GM19328 (cell line): ENCODE data around the gene NLRP12.
"Not testable (repeated sequence)": the region's sequence is repeated elsewhere in the genome, so short reads cannot be mapped to it uniquely, and the experiment has no call there.

ENCODE experiments used
- ATAC-seq: cut with Tn5 transposase; IDR thresholded peaks from one replicate; pipeline ENCODE4 v1.9.1; 2021; ENCODE audit warnings: mild to moderate bottlenecking, moderate library complexity; ENCODE audit not compliant: unreplicated experiment

Gene NLRP12, protein sequence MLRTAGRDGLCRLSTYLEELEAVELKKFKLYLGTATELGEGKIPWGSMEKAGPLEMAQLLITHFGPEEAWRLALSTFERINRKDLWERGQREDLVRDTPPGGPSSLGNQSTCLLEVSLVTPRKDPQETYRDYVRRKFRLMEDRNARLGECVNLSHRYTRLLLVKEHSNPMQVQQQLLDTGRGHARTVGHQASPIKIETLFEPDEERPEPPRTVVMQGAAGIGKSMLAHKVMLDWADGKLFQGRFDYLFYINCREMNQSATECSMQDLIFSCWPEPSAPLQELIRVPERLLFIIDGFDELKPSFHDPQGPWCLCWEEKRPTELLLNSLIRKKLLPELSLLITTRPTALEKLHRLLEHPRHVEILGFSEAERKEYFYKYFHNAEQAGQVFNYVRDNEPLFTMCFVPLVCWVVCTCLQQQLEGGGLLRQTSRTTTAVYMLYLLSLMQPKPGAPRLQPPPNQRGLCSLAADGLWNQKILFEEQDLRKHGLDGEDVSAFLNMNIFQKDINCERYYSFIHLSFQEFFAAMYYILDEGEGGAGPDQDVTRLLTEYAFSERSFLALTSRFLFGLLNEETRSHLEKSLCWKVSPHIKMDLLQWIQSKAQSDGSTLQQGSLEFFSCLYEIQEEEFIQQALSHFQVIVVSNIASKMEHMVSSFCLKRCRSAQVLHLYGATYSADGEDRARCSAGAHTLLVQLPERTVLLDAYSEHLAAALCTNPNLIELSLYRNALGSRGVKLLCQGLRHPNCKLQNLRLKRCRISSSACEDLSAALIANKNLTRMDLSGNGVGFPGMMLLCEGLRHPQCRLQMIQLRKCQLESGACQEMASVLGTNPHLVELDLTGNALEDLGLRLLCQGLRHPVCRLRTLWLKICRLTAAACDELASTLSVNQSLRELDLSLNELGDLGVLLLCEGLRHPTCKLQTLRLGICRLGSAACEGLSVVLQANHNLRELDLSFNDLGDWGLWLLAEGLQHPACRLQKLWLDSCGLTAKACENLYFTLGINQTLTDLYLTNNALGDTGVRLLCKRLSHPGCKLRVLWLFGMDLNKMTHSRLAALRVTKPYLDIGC

DNA sequence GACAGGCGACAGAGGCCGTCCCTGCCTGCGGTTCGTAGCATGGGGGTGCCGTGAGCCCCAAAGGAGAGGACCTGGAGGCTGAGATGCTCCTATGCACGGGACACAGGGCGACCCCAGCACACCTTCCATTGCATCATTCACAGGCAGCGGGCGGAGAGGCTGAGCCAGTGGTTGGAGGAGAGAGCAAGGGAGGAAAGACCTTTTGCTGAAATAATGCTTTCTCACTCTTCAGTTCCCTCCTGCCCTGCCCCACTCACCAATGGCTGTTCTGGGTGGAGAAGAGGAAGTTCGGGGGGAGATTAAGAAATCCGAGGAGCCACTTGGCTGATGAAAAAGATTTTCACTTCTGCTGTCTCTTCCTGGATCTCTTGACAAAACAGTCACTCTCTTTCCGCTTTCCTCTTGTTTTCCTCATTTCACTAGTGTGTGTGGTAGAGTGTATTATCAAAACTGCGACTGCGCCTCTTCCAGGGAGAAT, at the start of gene NLRP12:
NLRP12 (minus strand) TSS at position 181 of the 478 bp plus-strand sequence; CDS start at position 41, 140 bp downstream.
- ATAC-seq = no peak

DNA sequence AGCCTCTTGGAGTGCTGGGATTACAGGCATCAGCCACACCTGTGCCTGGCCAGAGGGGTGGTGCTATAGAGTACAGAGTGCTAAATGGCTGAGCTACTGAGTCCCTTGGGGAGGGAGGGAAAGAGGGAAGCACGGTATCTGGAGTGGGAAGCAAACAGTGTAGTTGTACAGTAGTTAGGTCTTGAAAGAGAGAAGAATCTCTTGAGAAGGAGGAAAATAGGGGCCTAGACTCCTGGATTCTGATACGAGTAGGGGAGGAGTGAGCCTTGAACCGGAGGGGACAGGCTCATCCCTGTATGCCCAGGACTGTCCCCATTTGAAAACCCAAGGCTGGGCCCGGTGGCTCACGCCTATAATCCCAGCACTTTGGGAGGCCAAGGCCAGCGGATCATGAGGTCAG, 48.6 kb upstream of the NLRP12 start:
- ATAC-seq = no peak

DNA sequence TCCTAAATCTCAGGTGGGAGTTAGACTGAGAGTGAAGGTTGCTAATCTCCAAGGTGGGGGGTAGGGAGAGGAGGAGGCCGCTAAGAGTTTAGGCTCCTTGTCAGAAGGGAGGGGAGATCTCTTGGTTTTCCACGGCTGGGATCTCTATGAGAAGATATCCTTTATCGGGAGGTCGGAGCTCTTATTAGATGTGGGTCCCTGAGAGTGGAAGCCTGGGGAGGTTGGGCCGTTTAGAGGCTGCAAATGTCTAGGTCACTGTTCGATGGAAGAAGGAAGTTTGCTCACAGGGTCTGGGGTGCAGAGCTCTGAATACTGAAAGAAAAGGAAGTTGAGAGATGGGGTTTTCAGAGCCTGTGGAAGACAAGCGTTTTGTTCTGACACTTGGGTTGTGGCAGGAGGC, 47.3 kb upstream of the NLRP12 start:
- ATAC-seq = no peak

DNA sequence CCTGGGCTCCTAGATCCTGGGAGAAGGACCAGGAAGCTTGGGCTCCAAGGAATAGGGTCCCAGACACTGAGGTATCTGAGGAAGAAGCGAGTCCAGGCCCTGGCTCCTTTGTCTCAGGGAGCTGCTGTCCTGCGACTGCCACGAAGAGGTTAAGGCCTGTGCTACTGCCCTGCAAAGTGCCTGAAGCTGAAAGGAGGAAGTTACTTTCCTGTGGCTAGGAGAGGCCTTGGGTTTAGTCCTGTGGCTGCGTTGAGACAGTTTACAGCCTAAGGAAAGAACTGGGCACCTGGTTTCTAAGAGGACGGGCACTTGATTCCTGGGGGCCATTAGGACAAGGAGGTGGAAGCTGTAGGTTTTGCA, 46.4 kb upstream of the NLRP12 start:
- no peak for ATAC-seq

DNA sequence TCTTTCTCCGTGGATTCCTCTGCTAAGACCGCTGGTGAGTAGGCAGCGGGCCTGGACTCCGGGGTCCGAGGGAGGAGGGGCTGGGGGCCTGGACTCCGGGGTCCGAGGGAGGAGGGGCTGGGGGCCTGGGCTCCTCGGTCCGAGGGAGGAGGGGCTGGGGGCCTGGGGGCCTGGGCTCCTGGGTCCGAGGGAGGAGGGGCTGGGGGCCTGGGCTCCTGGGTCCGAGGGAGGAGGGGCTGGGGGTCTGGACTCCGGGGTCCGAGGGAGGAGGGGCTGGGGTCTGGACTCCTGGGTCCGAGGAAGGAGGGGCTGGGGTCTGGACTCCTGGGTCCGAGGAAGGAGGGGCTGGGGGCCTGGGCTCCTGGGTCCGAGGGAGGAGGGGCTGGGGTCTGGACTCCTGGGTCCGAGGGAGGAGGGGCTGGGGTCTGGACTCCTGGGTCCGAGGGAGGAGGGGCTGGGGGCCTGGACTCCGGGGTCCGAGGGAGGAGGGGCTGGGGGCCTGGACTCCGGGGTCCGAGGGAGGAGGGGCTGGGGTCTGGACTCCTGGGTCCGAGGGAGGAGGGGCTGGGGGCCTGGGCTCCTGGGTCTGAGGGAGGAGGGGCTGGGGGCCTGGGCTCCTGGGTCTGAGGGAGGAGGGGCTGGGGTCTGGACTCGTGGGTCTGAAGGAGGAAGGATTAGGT, 45.8 kb upstream of the NLRP12 start:
- ATAC-seq = not testable (repeated sequence)

DNA sequence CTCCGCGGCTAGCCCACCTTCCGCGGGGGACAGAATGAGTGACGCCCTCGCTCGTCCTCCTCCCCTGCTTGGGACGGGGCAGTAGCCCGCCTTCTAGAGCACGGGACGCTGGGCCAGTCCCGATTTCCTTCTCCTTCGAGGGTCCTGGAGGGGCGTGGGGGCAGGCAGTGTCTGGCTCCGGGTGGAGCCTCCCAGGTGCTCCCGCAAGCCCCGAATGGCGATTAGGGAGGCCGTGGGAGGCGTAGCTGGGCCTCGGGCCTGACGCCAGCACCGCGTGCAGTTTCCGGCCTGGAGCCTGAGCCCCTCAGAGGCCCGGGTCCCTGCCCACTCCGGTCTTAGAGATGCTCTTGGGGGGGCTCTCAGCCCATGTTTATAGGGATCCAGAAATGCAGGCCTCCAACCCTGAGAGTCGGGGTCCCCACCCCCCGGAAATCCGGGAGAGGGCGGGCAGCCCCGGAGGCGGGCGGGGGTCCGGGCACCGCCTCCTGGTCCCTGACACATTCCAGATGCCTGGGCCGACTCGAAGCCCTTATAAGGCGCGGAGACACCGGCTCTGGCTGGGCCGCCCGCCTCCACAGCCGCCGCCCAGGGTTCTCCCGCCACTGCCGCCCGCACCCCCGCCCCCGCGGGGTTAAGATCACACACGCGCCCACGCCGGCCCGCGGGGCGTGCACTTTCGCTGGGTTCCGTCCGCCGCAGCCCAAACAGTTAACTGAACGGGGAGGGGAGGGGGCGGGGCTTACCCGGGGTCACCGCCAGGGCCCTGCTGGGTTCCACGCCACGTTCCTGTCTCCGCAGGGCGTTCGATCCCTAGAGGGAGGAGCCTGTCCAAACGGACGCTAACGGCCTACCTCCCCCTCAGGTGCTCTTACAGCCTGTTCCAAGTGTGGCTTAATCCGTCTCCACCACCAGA, 45.0 kb upstream of the NLRP12 start:
- no peak for ATAC-seq

DNA sequence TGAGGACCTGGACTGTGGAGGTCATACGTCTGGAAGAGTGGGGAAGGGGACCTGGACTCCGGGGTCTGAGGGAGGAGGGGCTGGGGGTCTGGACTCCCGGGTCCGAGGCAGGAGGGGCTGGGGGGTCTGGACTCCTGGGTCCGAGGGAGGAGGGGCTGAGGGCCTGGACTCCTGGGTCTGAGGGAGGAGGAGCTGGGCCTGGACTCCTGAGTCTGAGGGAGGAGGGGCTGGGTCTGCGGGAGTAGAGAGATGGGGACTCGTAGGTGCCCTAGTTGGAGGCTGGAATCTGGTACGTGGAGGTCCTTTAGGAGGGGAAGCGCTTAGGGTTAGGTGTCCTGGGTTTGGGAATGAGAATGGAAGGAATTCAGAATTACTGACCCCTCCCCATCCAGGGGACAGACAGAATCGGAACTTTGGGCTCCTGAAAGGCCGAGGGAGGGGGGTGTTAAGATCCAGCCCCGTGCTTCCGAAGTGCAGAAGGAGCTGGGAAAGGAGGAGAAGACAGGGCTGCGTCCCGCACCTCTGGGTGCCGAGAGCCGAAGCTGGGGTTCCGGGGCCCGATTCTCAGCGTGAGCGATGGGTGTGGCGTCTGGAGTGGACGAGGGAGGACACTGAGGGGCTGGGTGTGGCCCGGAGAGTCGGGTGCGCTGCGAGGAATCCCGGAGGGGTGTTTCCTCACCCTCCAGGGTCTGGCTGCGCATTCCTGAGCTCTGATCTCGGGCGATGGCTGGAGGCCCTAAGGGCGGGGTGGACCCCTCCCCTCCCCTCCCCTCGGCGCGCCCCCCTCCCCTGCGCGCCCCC, 44.2 kb upstream of the NLRP12 start:
- no peak for ATAC-seq

DNA sequence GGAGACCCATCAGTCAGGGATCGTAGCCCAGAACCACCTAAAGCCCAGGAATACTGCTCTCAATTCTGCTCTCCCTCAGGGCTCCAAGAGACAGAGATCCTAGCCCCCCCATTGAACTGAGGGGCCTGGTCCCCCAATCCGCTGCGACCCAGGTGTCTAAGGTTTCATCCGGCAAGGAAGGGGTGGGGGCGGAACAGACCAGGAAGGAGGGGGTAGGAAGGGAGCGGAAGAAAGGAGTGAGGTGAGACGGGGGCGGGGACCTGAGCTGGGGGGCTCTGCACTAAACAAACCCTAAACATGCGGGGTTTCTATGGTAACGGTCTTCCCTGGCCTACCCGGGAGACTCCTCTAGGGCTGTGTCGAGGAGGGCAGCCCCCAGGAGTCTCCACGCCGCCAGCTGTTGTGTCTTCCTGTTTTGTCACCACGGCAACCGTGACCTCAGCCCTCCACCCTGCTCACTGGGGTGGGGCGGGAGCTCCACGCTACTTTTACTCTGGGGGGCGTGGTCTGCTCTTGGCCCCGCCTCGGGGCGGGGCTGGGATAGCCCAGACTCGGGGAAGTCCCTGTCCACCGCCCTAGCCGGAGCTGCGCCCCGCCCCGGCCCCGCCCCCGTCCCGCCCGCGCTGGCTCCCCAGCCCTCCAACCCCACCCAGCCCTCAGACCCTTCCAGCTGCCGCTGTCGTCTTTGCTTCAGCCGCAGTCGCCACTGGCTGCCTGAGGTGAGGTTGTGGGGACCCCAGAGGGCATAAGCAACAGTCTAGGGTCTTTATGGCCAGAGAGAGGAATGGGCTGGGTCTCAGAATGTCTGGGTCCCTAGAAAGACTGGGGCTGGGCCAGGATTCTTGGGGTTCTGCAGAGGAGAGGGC, 43.3 kb upstream of the NLRP12 start, which contains the start of gene MYADM:
MYADM (plus strand) TSS at position 659 of the 866 bp plus-strand sequence. CDS start 5,647 bp downstream, outside the sequence.
- ATAC-seq = peak; percentile 63

DNA sequence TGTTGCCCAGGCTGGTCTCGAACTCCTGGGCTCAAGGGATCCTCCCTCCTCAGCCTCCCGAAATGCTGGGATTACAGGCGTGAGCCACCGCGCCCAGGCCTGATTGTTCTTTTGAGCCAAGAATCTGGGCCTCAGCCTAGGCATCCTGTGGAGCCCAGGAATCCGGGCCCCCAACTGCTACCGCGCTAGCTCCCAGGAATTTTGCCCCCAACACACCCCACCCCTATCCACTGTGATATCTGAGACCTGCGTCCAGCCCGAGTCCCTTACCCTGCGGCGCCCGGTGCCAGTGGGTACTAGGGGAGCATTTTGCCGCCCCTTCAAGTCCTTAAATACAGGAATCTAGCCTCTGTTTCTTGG, 42.7 kb upstream of the NLRP12 start:
- ATAC-seq = no peak

DNA sequence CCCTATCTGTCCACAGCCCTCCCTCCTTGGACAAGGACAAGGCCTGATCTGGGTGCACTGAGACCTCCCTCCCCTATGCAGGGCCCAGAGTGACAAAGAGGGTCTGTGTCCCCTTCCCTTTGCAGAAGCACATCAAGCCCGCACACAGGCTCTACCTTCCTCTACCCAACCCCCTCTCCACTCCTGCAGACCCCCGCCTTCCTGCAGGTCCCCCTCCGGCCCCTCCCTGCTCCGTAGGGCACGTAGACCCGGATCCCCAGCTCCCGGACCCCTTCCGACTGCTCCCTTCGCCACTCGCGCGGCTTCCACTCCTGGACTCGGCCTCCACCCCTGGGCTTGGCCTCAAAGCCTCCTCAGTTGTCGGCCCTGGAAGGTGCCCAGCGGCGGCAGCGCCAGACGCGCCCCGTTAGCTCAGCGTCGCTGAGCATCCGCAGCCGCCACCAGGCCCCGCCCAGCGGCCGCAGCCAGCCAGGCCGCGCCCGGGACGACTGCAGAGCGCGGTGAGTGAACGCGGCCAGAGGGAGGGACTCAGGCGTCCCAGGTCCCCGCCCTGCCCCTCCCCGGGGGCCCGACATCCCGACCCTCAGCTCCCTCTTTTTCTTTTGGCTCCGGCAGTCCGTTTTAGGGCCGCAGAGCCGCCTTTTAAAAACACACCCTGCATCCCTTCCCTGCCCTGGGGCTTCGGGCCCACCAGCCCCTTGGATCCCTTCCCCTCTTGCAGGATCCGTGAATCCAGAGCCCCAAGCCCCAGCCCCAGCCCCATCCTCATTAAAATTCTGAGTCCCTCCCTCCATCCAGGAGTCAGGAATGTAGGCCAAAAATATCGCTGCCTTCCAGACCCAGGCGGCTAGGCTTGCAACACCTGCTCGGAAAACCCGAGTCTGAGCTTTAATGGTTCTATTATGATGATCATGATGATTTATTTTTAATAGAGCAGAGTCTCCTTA, 42.1 kb upstream of the NLRP12 start:
- no peak for ATAC-seq

DNA sequence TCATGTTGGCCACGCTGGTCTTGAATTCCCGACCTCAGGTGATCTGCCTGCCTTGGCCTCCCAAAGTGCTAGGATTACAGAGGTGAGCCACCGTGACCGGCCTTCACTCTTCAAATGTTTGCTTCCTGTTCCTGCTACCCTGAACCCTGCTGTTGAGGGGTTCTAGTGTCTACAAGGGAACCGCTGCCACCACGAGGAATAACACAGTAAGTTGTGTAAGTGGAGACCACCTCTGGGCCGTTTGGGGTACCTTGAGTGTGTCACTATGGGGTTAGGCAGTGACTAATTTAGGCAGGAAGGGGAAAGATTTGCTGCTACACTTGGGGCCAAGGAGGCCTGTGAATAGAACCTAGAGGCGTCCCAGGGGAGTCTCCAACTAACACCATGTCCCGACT, 41.4 kb upstream of the NLRP12 start:
- no peak for ATAC-seq

DNA sequence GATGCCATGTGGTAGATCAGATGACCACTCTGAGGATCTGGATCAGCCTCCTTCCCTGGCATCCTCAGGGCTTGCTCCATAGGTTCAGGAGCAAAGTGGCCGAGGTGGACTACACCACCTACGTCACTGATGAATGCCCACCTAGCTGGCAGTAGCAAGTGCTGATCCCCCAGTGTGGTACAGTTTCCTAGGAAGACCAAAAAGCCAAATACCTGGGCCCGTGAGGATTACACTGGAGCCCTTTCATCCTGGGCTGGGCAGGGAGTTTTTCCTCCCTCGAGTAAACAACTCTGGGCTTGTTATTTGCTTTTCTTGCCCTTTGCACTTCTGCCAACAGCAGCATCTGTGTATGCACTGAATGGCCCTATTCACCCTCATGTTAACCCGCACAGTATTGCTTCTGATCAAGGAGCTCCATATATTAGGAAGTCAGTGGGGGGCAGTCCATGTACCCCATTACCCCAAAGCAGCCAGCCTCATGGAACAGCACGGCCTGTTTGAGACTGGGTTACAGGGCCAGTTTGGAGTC, 40.3 kb upstream of the NLRP12 start:
- ATAC-seq = no peak

DNA sequence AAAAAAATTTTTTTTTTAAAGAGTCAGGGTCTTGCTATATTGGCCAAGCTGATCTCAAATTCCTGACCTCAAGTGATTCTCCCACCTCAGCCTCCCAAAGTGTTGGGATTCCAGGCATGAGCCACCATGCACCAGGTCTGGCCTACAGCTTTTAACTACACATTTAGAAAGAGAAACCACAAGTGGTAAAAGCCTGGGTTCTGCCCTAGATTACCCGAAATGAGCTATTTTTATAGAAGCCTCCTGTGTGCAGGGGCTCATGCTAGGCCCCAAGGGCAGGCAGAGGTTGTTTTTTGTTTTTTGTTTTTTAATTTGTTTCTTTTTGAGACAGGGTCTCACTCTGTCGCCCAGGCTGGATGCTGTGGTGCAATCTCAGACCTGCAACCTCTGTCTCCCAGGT, 29.6 kb upstream of the NLRP12 start:
- ATAC-seq = no peak

DNA sequence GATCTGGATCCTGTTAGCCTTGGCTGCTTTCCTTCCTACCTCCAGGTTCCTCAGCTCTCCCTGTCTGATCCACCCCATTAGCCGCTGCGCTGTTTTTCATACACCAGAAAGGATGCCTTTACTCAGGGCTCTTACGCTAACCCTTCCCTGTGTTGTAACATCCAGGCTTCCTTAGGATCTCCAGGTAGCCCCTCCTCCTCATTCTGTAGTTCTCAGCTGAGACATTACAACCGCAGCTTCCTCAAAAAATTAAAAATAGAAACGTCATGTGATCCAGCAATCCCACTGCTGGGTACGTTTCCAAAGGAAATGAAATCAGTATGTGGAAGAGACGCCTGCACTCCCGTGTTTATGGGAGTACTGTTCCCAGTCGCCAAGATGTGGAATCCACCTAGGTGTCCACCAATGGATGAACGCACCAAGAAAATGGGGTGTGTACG, 25.1 kb upstream of the NLRP12 start:
- no peak for ATAC-seq

DNA sequence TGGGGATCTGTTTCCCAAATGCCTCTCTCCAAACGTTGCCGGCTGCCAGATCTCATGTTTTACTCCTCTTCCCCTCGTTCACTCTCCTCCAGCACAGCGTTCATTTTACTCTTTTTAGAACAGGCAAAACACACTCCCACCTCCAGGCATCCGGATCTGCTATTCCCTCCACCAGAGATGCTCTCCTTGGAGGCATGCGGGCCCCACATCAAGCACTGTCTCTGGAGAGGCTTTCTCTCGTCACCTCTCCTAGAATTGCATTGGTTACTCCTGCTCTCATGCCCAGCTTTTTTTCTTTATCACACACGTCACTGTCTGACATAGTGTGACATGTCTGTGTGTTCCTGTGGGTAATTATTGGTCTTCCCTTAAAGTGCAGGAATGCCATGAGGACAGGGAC, 23.4 kb upstream of the NLRP12 start:
- no peak for ATAC-seq

DNA sequence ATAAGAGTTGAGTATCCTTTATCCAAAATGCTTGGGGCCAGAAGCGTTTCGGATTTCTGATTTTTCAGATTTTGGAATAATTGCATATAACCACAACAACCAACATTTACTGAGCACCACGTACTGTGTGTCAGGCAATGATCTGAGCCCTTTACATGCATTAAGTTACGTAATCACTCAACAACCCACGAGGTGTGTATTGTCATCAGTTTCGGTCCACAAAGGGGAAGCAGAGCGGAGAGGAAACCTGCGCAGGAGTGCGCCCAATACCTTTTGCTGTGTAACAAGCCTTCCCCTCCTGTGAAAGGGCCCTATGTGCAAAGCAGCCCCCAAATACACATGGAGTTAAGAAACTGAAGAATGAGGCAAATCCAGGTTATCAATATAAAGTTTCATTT, 20.7 kb upstream of the NLRP12 start:
- no peak for ATAC-seq

DNA sequence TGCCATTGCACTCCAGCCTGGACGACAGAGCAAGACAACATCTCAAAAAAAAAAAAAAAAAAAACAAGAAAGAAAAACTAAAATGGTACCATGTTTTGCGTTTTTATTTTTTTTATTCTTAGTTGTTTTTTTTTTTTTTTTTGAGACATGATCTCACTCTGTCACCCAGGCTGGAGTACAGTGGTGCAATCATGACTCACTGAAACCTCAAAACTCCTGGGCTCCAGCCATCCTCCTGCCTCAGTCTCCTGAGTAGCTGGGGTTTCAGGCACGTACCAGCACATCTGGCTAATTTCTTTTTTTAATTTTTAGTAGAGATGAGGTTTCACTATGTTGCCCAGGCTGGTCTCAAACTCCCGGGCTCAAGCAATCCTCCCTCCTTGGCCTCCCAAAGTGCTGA, 16.8 kb upstream of the NLRP12 start:
- not testable (repeated sequence) for ATAC-seq
